Measurements from ENCODE around the gene TNRC6B. TPM values are rescaled to one million over a fixed set of nuclear protein-coding genes. Genes with fewer than 3 reads are reported as not detected.

TNRC6B gene
- total and polyA plus RNA-seq, 2 experiments from 2014 or later = 23.7 to 25.8 TPM

GRCh38 chr22:40329466-40329865 is 151.7 kb downstream of the TNRC6B start:
- Histone ChIP-seq H3K4me3 (no peak overlapping the region), H3K27me3 (no peaks in the 10 kb centered on the region), H3K9me2 (replicated peaks; ENCODE audit: insufficient read depth) (no peaks in the 10 kb centered on the region), H3K79me2 (no peaks in the 10 kb centered on the region), H3K9me3 (ENCODE audit: low read depth) (no peaks in the 10 kb centered on the region), H2AFZ (no peak overlapping the region), H3K36me3 (replicated peaks; ENCODE audit: insufficient read depth, low read depth) (no peaks in the 10 kb centered on the region), H3K4me2 (no peak overlapping the region), H3K27ac (no peak overlapping the region), H4K20me1 (ENCODE audit: insufficient read depth, poor library complexity, severe bottlenecking) (no peaks in the 10 kb centered on the region), H3K4me1 (ENCODE audit: insufficient read depth) (peaks cover 3% of the 10 kb centered on the region)
- DNase-seq (ENCODE audit: low spot score) = no peak
- TF ChIP-seq CTCF (IDR thresholded peaks at IDR 0.05; ENCODE audit: poor library complexity) (no peak), EZH2phosphoT487 (IDR thresholded peaks at IDR 0.05; ENCODE audit: low read depth, severe bottlenecking, unreplicated experiment) (no peak), EZH2 (IDR thresholded peaks at IDR 0.05; ENCODE audit: borderline replicate concordance) (no peak)
- WGBS (ENCODE audit: low lambda C conversion rate, missing lambda C conversion rate) = 96% methylated on average over 9 of the region's 9 CpGs

- Histone ChIP-seq H3K27ac (no peak overlapping the region), H3K9me2 (replicated peaks; ENCODE audit: insufficient read depth) (no peaks in the 10 kb centered on the region), H3K4me3 (no peak overlapping the region), H3K36me3 (replicated peaks; ENCODE audit: insufficient read depth, low read depth) (no peaks in the 10 kb centered on the region), H2AFZ (no peak overlapping the region), H3K79me2 (no peaks in the 10 kb centered on the region), H3K4me2 (no peak overlapping the region), H3K4me1 (ENCODE audit: insufficient read depth) (peaks cover 3% of the 10 kb centered on the region), H3K9me3 (ENCODE audit: low read depth) (no peaks in the 10 kb centered on the region), H3K27me3 (no peaks in the 10 kb centered on the region), H4K20me1 (ENCODE audit: insufficient read depth, poor library complexity, severe bottlenecking) (no peaks in the 10 kb centered on the region)
- TF ChIP-seq EZH2 (IDR thresholded peaks at IDR 0.05; ENCODE audit: borderline replicate concordance) (no peak), CTCF (IDR thresholded peaks at IDR 0.05; ENCODE audit: poor library complexity) (no peak), EZH2phosphoT487 (IDR thresholded peaks at IDR 0.05; ENCODE audit: low read depth, severe bottlenecking, unreplicated experiment) (no peak)
- DNase-seq (ENCODE audit: low spot score) = no peak
- 94% methylated on average over 4 of the region's 4 CpGs for WGBS (ENCODE audit: low lambda C conversion rate, missing lambda C conversion rate)
Measured at GRCh38 chr22:40330086-40330485, 152.4 kb downstream of the TNRC6B start.

- H3K4me1 ChIP-seq (ENCODE audit: insufficient read depth) = peaks cover 3% of the 10 kb centered on the region
- no peaks in the 10 kb centered on the region for H3K9me3 ChIP-seq (ENCODE audit: low read depth)
- DNase-seq (ENCODE audit: low spot score) = no peak
- no peak overlapping the region for H3K4me2 ChIP-seq
- no peaks in the 10 kb centered on the region for H4K20me1 ChIP-seq (ENCODE audit: insufficient read depth, poor library complexity, severe bottlenecking)
- no peaks in the 10 kb centered on the region for H3K27me3 ChIP-seq
- no peaks in the 10 kb centered on the region for H3K36me3 ChIP-seq (replicated peaks; ENCODE audit: insufficient read depth, low read depth)
- TF ChIP-seq EZH2phosphoT487 (IDR thresholded peaks at IDR 0.05; ENCODE audit: low read depth, severe bottlenecking, unreplicated experiment) (no peak), EZH2 (IDR thresholded peaks at IDR 0.05; ENCODE audit: borderline replicate concordance) (no peak)
- WGBS (ENCODE audit: low lambda C conversion rate, missing lambda C conversion rate) = 92% methylated on average over 10 of the region's 10 CpGs
- H3K4me3 ChIP-seq = no peak overlapping the region
- H3K79me2 ChIP-seq = no peaks in the 10 kb centered on the region
- no peaks in the 10 kb centered on the region for H3K9me2 ChIP-seq (replicated peaks; ENCODE audit: insufficient read depth)
- H2AFZ ChIP-seq = no peak overlapping the region
- no peak overlapping the region for H3K27ac ChIP-seq
Measured at GRCh38 chr22:40330615-40331014, 152.9 kb downstream of the TNRC6B start.

- no peaks in the 10 kb centered on the region for H4K20me1 ChIP-seq (ENCODE audit: insufficient read depth, poor library complexity, severe bottlenecking)
- H3K79me2 ChIP-seq = no peaks in the 10 kb centered on the region
- no peak overlapping the region for H3K4me3 ChIP-seq
- H2AFZ ChIP-seq = no peak overlapping the region
- no peaks in the 10 kb centered on the region for H3K9me2 ChIP-seq (replicated peaks; ENCODE audit: insufficient read depth)
- H3K9me3 ChIP-seq (ENCODE audit: low read depth) = no peaks in the 10 kb centered on the region
- no peaks in the 10 kb centered on the region for H3K36me3 ChIP-seq (replicated peaks; ENCODE audit: insufficient read depth, low read depth)
- no peak for DNase-seq (ENCODE audit: low spot score)
- H3K27me3 ChIP-seq = no peaks in the 10 kb centered on the region
- H3K27ac ChIP-seq = no peak overlapping the region
- WGBS (ENCODE audit: low lambda C conversion rate, missing lambda C conversion rate) = 65% methylated on average over 4 of the region's 4 CpGs
- H3K4me1 ChIP-seq (ENCODE audit: insufficient read depth) = peaks cover 3% of the 10 kb centered on the region
- H3K4me2 ChIP-seq = no peak overlapping the region
- TF ChIP-seq EZH2phosphoT487 (IDR thresholded peaks at IDR 0.05; ENCODE audit: low read depth, severe bottlenecking, unreplicated experiment) (no peak), EZH2 (IDR thresholded peaks at IDR 0.05; ENCODE audit: borderline replicate concordance) (no peak), CTCF (IDR thresholded peaks at IDR 0.05; ENCODE audit: poor library complexity) (no peak)
Measured at GRCh38 chr22:40331706-40332105, 154.0 kb downstream of the TNRC6B start.
